GM12892 (cell line): ENCODE data around the gene SETD3.

Experiments
- POLR2A ChIP-seq: IDR thresholded peaks from 2 replicates; pipeline ENCODE4 v1.6.1; 2011; ENCODE audit warnings: low read depth, low read length, control low read depth
- POLR2AphosphoS5 ChIP-seq: IDR thresholded peaks from 2 replicates; pipeline ENCODE4 v1.6.1; 2011; ENCODE audit warnings: low read depth, low read length, control low read depth
- TAF1 ChIP-seq: IDR thresholded peaks from 2 replicates; pipeline ENCODE4 v1.6.1; 2011; ENCODE audit warnings: low read depth, mild to moderate bottlenecking, control low read depth, low read length, borderline replicate concordance

DNA sequence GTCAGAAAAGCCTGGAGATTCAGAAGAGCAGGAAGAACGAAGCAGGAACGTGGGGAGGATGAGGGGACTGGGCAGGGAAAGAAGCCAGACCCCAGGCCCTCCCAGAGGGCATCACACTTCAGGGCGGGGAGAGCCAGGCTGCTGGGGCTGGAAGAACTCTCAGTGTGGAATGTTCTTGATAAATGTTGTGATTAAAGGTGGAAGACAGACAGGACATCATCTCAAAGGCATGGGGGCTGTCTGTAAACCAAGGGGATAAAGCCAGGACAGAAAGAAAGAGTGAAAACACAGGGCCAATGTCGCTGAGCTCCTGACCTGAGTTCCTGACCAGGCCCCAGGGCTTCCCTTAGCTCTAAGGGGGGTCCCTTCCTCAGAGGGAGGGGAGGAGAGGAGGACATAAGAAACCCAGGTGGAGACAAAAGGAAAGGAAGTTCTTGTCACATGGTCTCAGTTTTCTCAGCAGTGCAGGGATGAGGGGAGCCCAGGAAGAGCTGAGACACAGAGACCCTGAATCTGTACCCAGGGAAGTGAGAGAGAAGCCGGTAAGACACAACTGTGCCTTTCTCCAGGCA, 56.3 kb downstream of the SETD3 start:
- no peak for TF ChIP-seq POLR2A
- no peak for TF ChIP-seq POLR2AphosphoS5
- TF ChIP-seq TAF1: no peak
